Right ventricle myocardium inferior (tissue), 1 donor: ENCODE results near the gene ZSWIM1. TPM values are rescaled to one million over a fixed set of nuclear protein-coding genes. Genes with fewer than 3 reads are reported as not detected.

ENCODE experiments used
- ATAC-seq: fragments of 200-7000 bp; cut with Tn5 transposase; one replicate; pipeline ENCODE4 v1.9.1; 2020; ENCODE audit warnings: mild to moderate bottlenecking, moderate library complexity
- DNase-seq: peaks from one replicate; pipeline ENCODE4 v3.0.0; 2021; ENCODE audit errors: missing footprints
- intact Hi-C: fragments of 100-400 bp; cut with DNase I; formaldehyde crosslinking; loops from one replicate; pipeline ENCODE4 v1.11.0; 2022
- long read RNA-seq: library from polyadenylated mRNA; unstranded; transcript quantifications from one replicate; pipeline ENCODE4 v2.0.0, GENCODE V29; 2021
- total RNA-seq: library from RNA; stranded (reverse); fragmentation: NEBNext Ultra II Directional; extraction: Animal tissue kit (Norgen Biotek cat#: 25700); gene quantifications from one replicate; pipeline ENCODE4 v1.2.1, GENCODE V29; 2021
- donor health status: DM: no; HTN: yes; CAD: no; lungs with severe emphysema.

The ZSWIM1 gene
- total RNA-seq: 11.4 TPM
- long read RNA-seq, partial matches to known transcripts: 1 of 1 reads
- long read RNA-seq, other reads (novel, unspliced or antisense): 0 of 1 reads

DNA sequence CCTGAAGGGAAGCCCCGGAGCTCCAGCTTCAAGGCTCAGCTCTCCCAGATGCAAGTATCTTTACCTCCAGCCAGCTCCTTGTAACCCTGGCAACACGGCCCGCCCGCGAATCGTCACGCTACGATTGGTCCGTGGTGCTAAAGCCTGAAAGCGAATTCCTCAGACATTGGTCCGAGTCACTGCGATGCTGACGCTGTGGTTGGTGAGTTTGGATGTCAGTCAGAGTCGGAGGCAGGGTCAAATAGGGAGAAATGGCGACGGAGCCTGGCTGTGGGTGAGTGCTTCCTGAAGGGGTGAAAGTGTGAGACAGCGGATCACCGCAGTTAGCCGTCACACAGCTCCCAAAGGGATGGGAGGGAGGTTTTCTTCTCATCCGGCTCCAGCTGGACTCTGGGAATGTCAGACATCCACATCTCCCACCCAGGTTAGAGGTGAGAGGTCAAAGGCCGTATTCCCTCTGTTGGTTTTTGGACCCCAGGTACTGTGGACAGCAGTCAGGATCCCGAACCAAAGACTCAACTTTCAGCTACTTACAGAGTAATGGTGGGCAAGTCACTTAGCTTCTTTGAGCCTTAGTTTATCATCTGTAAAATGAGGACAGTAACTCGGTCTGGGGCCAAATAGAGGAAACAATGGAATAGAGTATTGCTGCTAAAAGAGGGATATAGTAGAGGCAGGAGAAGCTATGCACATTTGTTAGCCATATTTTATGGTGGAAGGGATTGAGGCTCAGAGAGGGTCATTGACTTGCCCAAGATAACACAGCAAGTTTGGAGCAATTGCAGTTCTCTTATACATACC is at the start of gene ZSWIM1:
Gene ZSWIM1, plus strand, starts transcription at position 240 of the 801 bp plus-strand sequence. CDS start 1,366 bp downstream, outside the sequence.
- intact Hi-C loops: loop anchor here (2.0 kb wide), 1 partner anchor 46 kb away; no protein-coding TSS in a partner anchor
- peak; percentile 99 for DNase-seq
- ATAC-seq: peak; percentile 96

DNA sequence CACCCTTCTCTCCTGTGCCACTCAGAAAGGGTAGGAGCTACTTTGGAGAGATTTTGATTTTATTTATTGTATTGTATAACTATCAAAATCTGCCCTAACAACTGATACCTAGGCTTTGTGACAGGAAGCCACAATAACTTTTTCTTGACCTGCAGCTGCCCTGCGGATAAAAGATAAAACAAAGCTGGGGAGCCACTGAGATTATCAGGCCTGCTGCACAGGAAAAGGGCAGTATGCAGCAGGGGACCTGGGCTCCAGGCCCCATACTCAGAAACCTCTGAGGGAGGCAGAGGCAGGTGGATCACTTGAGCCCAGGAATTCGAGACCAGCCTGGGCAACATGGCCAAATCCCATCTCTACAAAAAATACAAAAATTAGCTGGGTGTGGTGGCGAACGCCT is 48.4 kb upstream of the ZSWIM1 start:
- intact Hi-C loops: no loop called here
- DNase-seq: no peak
- no peak for ATAC-seq

DNA sequence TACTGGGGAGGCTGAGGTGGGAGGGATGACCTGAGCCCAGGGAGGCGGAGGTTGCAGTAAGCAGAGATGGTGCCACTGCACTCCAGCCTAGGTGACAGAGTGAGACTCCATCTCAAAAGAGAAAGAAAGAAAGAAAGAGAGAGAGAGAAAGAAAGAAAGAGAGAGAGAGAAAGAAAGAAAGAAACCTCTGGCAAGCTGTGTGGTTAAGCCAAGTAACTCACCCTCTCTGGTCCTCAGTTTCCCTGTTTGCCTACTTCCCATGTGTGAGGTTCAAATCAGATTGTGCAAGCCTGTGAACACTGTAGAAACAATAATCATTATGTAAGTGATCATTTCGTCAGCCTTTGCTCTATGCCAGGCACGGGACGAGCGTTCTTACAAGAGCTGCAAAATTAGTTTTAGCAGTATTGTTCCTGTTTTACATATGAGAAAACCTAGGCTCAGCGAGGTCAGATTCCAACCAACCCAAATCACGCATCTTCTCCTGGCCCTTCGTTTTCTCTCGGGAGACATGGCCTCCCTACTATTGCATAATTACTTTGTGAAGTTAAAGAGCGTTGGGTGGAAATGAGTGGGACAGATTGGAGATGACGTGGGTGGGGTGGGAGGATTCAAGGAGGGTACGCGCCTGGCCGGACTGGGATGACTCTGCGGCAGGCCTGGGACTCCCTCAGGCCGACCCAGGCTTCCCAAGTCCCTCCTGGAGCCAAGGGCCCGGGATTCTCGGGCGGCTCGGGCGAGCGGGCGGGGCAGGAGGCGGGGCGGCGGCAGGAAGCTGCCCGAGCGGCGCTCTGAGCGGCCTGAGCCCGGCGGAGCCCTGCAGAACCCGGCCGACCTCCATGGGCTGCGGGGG is 47.8 kb upstream of the ZSWIM1 start, which contains the start of gene SNX21:
Gene SNX21, plus strand, starts transcription at position 770 of the 853 bp plus-strand sequence. CDS start 121 bp downstream, outside the sequence.
- intact Hi-C loops: no loop called here
- DNase-seq (peak; percentile 92), ATAC-seq (peak; percentile 92)

DNA sequence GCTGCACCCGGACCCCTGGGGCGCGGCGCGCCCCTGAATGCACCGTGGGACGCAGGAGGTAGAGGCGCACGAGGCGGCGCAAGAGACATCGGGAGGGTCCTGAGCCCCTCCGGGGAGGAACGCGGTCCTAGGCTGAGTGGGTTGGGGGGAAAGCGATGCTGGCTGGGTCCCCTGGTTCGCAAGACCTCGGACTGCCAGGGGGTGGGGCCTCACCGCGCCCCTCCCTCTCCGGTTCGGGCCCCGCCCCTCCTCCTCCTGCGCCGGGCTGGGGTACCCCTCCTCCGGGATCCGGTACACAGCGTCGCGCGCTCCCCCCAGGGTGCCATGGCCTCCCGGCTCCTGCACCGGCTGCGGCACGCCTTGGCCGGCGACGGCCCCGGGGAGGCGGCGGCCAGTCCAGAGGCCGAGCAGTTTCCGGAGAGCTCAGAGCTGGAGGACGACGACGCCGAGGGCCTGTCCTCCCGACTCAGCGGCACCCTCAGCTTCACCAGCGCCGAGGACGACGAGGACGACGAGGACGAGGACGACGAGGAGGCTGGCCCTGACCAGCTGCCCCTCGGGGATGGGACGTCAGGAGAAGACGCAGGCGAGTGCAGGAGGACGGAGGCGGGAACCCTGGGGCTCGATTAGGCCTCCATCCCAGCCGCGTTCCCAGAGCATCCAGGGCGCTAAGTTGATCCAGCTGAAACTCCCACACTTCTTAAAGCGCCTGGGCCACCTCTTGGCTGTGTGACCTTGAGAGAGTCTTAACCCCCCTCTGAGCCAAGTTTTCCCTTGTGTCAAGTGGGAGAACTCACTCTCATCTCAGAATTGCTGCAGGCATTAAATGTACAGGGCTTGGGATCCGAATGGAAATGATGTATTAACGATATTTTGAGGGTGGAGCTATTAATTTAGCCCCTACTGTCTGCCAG is 46.9 kb upstream of the ZSWIM1 start:
- ATAC-seq: peak; percentile 82
- intact Hi-C loops: loop anchor here (2.0 kb wide), 2 partner anchors 47 to 101 kb away; partner anchors contain the start of genes PCIF1 and ZSWIM1
- DNase-seq: peak; percentile 87

DNA sequence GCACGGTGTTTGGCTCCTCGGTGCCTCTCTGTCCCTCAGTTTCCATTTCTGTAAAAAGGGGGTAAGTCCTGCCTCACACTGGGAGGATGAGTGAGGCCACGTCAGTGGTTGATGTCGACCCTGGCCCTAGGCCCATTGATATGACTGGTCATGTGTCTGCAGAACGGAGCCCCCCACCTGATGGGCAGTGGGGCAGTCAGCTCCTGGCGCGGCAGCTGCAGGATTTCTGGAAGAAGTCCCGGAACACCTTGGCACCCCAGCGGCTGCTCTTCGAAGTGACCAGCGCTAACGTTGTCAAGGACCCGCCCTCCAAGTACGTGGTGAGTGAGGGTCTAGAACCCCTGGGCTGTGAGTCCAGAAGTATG is 46.2 kb upstream of the ZSWIM1 start:
- DNase-seq (no peak), ATAC-seq (no peak)
- intact Hi-C loops: loop anchor here (2.0 kb wide), 2 partner anchors 46 to 100 kb away; partner anchors contain the start of genes PCIF1 and ZSWIM1

DNA sequence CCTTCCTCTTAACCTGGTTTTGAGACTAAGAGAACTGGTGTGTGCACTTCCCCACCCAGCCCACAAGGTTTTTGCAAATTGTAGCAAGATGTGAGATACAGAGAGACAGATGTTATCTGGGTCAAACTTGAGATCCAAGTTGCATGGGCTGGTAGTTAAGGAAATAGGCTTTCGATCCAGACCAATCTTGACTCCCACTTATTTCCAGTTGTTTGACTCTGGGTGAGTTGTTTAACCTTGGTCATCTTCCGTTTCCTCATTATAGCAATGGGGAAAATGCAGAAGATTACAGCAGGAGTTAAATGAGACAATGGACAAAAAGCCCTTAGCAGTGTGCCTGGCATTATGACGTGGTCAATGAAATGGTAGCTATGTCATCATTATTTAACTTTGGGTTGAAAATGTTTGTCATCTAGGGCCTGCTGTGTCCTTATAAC is 45.7 kb upstream of the ZSWIM1 start:
- DNase-seq (no peak), ATAC-seq (no peak)
- intact Hi-C loops: loop anchor here (2.0 kb wide), 2 partner anchors 45 to 99 kb away; partner anchors contain the start of genes PCIF1 and ZSWIM1

DNA sequence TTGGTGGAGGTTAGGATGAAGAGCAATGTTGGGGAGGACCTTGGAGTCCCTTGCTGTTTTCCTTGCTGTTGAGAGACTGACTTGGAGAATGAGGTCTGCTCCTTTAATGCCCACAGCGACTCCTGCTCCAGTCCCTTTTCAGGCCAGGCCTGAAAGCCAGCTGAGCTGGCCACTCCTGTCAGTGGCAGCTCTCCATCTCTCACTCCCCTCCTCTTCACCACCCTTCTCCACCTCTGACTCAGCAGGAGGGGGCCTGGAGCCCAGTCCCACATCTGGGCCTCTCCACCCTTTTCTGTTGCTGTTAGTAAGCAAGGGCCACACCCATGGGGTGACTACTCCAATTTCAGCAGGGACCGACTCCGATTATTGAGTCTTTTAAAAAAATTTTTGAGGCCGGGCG is 45.2 kb upstream of the ZSWIM1 start:
- ATAC-seq (peak; percentile 43), DNase-seq (peak; percentile 76)
- intact Hi-C loops: loop anchor here (2.0 kb wide), 2 partner anchors 45 to 99 kb away; partner anchors contain the start of genes PCIF1 and ZSWIM1

DNA sequence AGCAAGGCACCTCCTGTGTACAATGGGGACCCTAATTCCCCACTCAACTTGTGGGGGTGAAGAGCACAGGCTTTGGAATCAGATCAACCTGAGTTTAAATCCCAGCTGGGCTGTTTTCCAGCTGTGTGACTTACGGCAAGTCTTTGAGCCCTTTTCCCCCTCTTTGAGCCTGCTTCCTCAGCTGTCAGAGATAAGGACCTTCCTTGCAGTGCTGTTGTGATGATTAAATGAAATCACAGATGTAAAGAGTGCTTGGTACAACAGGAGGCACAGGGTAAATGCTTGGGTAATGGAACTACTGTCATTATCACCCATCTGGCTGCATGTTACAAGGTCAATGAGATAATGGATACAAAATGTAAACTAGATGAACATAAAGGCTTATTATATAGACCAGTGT is 44.2 kb upstream of the ZSWIM1 start:
- ATAC-seq (no peak), DNase-seq (no peak)
- intact Hi-C loops: no loop called here

DNA sequence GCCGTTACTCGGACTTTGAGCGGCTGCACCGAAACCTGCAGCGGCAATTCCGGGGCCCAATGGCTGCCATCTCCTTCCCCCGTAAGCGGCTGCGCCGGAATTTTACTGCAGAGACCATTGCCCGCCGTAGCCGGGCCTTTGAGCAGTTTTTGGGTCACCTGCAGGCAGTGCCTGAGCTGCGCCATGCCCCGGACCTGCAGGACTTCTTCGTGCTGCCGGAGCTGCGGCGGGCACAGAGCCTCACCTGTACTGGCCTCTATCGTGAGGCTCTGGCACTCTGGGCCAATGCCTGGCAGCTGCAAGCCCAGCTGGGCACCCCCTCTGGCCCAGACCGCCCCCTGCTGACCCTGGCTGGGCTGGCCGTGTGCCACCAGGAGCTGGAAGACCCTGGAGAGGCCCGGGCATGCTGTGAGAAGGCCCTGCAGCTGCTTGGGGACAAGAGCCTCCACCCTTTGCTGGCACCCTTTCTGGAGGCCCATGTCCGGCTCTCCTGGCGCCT is 40.3 kb upstream of the ZSWIM1 start:
- ATAC-seq (no peak), DNase-seq (no peak)
- intact Hi-C loops: no loop called here

DNA sequence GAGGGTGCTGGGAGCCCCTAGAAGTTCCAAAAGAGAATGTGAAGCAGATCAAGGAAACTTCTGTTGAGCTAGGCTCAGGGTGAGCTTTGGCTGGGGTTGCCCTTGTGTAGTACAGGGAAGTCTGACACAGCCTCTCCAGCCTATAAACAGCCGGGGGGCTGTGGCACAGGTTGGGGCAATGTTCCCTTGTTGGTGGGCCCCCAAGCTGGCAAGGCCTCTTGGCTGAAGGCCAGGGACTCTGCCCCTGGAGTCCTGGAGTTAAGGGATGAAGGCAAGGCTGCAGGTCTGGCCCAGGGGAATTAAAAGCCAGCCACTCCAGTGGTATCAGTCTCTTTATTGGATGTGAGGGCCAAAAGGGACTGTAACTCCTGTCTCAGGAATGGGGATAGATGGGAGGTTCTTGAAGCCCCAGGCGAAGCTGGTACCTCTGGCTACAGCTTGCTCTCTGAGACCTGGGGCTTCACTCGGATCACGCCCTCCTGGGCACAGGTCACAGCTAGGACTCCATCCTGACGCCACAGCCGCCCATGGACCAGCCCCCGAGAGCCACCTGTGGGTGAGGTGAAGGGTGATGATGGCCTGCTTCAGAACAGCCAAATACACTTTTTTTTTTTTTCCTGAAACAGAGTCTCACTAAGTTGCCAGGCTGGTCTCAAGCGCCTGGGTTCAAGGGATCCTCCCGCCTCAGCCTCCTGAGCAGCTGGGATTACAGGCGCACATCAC is 39.5 kb upstream of the ZSWIM1 start:
- DNase-seq: no peak
- intact Hi-C loops: no loop called here
- ATAC-seq: no peak

DNA sequence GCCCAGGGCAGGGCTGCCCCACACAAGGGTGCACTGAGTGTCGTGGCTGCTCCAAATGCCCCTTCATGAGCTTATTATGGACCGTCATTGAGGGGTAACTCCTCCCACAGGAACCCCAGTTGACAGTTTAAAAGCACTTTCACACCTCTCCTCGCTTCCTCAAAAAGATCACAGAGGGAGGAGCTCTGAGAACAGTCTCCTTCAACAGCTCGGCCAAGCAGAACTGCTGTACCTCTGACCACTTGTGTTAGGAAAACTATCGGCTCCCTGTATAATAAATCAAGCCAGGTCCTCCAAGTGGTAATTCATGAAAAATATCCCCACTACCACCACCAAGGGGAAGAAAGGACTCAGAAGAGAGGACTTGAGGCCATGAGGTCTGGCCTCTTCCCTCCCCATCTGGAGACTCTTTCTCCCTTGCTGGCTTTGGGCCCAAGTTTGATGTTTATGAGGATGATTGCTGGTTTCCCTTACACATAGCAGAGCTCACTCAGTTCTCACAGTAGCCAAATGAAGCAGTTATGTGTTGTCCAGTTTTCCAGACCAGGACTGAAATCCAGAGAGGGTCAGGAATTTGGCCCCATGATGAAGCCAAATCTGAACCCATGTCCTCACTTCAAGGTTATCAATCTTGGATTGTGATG is 38.7 kb upstream of the ZSWIM1 start:
- intact Hi-C loops: no loop called here
- no peak for DNase-seq
- peak; percentile 35 for ATAC-seq

DNA sequence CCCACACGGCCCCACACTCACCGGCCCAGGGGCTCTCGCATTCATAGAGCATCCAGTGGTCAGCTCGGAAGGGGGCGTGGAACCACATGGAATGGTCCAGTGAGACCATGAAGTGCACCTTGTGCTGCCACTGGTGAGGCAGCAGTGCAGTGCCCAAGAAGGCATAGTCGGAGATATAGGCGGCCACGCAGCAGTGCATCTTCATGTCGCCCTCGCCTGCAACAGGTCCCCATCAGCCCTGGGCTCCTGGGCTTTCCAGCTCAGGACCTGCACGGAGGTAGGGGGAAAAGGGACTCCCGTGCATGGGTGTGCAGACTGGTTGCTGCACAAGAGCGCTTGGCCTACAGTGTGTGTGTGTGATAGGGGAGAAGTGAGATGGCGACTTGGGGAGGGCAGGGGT is 37.5 kb upstream of the ZSWIM1 start:
- ATAC-seq (no peak), DNase-seq (no peak)
- intact Hi-C loops: no loop called here

DNA sequence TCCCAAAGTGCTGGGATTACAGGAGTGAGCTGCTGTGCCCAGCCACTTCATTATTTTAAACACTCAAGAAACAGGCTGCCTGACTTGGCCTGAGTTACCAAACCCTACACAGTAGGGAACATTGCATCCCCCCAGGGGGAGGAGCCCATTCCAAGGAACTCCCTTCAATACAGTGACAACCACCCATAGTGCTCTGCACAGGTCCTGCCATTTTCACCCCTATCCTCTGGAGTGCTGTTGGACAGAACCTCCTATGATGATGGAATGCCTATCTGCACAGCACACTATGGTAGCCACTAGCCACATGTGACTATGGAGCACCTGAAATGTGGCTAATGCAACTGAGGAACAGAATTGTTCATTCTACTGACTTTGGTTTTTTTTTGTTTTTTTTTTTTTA is 35.6 kb upstream of the ZSWIM1 start:
- DNase-seq: no peak
- no peak for ATAC-seq
- intact Hi-C loops: no loop called here

DNA sequence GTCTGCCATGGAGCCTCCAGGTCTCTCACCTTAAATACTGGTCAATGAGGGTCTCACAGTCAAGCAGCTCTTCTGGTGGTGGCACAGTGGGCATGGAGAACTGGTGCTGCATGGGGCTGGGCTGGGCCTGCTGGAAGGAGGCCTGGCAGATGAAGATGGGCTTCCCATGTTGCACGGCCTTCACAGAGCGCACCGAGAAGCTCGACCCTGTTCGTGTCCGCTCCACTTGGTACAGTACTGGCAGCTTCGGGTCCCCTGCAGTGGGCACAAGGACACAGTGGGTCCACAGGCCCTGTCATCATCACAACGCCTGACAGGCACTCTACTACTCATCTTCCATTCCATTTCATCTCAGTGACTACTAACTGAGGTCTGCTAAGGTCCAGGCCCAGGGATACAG is 32.6 kb upstream of the ZSWIM1 start:
- DNase-seq (no peak), ATAC-seq (no peak)
- intact Hi-C loops: no loop called here

DNA sequence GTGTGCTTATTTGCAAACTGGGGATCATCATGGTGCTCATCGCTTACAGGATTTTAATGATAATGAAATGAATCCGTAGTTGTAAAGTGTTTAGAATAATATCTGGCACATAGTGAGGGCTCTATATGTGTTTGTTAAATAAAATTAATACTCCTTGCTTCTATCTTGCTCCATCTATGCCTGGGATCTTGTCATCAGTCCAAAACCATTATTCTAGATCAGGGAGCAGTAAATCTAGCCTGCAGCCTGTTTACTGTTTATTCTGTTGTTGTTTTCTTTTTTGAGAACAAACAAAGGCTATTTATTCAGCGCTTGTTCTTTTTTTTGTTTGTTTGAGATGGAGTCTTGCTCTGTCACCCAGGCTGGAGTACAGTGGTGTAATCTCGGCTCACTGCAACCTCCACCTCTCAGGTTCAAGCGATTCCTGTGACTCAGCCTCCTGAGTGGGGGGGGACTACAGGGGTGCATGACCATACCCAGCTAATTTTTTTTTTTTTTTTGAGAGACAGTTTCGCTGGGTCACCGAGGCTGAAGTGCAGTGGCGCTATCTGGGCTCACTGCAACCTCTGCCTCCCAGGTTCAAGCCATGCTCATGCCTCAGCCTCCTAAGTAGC is 32.0 kb upstream of the ZSWIM1 start:
- intact Hi-C loops: no loop called here
- no peak for ATAC-seq
- no peak for DNase-seq

DNA sequence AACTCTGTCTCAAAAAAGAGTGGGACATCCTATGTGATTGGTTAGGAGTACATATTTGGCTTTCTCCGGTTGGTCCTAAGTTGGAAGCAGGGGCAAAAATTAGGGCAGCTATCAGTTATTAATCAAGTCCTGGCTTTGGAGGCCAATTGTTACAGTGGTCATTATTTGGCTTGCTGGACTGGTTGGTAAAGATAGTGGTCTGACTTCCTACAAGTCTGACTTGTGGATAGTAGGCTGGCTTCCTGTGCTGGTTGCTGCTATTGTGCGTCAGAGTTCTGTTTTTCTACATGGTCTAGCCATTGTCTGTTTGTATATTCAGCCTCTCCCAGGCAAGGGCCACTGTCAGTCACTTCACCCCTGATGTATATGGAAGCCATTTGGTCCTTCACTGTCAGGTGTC is 30.8 kb upstream of the ZSWIM1 start:
- no peak for DNase-seq
- no peak for ATAC-seq
- intact Hi-C loops: no loop called here

DNA sequence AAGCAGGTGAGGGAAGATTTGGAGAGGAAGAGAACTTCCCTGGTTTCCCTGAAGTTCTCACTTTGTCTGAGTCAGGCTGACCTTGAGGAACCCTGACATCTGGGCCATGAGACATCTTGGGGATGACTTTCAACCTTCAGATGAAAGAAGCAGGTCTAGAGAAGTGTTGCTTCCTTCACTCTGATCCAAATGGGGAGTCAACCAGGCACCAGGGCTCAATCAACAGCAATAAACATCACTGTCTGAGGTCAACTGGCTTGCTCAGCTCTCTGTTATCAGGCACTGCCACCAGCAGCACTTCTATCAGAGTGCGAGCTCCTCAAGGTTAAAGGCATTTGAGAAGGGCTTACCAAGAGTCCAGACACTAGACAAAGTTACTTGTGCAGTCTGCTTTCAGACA is 30.1 kb upstream of the ZSWIM1 start:
- DNase-seq: no peak
- intact Hi-C loops: no loop called here
- peak; percentile 55 for ATAC-seq
